ENCODE data around the gene SERPINE2.

- TF ChIP-seq POLR2A (IDR thresholded peaks at IDR 0.05; ENCODE audit: low read length) (no peak), GATA1 (IDR thresholded peaks at IDR 0.05; ENCODE audit: low read depth, low read length) (no peak)
These were observed 47.3 kb upstream of the SERPINE2 start for GRCh38 chr2:224086226-224086914.

Measured in erythroblast (primary cell).